ENCODE results near the gene AASDH. TPM values are rescaled to one million over a fixed set of nuclear protein-coding genes. Genes with fewer than 3 reads are reported as not detected.

Gene AASDH
- total RNA-seq = 9.4 and 12.2 TPM in 2 replicates

DNA sequence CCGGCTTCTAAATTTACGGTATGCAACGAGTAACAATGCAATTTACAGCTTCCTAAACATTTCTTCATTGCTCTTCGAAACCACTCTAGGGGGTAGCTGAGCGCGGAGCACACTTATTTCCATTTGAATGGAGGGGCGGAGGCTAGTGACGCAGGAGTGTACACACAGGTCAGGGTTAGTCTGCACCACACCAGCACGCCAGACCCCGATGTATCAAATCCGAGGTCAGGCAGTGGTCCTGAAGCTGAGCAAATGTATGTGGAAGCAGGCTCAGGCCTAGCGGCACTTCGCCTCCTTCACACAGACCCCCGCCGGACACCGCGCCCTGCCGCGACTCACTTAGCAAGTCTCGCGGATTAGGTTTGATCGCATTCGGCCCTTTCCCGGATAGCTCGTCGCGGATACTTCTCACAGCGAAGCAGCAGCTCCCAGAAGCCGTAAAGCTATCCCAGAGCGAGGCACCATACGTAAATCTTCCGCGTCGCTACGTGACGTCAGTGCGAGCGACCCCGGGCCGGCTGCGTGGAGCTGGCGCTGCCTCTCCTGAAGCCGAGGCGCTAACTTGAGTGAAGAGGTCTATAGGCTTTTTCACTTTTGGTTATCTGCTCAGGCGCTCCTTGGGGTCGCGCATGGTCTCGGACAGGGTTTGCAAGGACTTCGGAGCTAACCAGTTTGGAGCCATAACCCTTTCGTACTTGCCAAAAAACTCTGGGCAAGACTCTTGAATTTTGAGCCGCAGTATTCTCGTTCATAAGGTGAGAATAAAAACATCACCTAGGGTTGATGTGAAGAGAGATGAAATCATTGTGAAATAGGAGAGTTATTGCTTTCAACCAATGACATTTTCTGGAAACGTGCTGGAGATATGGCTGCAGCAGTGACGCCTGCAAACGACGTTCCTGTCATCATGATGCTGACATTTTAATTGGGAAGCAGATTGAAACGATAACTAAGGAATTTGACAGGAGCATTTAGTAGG is at the start of gene AASDH:
Gene AASDH, minus strand, starts transcription at position 469 of the 979 bp plus-strand sequence. CDS start 3,192 bp downstream, outside the sequence.
- intact Hi-C loops (cut with micrococcal nuclease) = loop anchor here (1.0 to 5.0 kb wide), 9 partner anchors 48 to 840 kb away; partner anchors contain the start of genes CEP135, CLOCK, EXOC1 and POLR2B

- intact Hi-C loops (cut with micrococcal nuclease) = loop anchor here (1.0 to 5.0 kb wide), 9 partner anchors 10 to 1038 kb away; partner anchors contain the start of genes AASDH, CEP135, EXOC1 and REST
Measured at GRCh38 chr4:56435140-56435926, 48.0 kb upstream of the AASDH start, which contains the start of gene PPAT. Gene PPAT, minus strand, starts transcription at chr4:56435615. Its CDS starts 138 bp downstream, at chr4:56435477.

GRCh38 chr4:56434599-56435139 is 47.4 kb upstream of the AASDH start:
- intact Hi-C loops (cut with micrococcal nuclease) = loop anchor here (1.0 to 5.0 kb wide), 9 partner anchors 9 to 1037 kb away; partner anchors contain the start of genes AASDH, CEP135, EXOC1 and REST

GRCh38 chr4:56433280-56433679 is 46.0 kb upstream of the AASDH start:
- intact Hi-C loops (cut with micrococcal nuclease) = no loop called here

GRCh38 chr4:56430203-56430602 is 42.9 kb upstream of the AASDH start:
- intact Hi-C loops (cut with micrococcal nuclease) = no loop called here

- intact Hi-C loops (cut with micrococcal nuclease) = no loop called here
Measured at GRCh38 chr4:56427179-56427578, 39.9 kb upstream of the AASDH start.

DNA sequence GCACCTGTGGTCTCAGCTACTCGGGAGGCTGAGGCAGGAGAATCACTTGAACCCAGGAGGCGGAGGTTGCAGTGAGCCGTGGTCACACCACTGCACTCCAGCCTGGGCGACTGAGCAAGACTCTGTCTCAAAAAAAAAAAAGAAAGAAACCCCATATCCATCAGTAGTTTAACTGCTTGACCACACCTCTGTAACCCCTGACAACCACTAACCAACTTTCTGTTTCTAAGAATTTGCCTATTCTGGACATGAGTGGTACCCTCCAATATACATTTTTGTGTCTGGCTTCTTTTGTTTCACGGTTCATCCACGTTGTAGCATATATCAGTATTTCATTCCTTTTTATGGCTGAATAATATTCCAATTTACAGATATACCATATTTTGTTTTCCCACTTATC is 39.0 kb upstream of the AASDH start:
- intact Hi-C loops (cut with micrococcal nuclease) = no loop called here

DNA sequence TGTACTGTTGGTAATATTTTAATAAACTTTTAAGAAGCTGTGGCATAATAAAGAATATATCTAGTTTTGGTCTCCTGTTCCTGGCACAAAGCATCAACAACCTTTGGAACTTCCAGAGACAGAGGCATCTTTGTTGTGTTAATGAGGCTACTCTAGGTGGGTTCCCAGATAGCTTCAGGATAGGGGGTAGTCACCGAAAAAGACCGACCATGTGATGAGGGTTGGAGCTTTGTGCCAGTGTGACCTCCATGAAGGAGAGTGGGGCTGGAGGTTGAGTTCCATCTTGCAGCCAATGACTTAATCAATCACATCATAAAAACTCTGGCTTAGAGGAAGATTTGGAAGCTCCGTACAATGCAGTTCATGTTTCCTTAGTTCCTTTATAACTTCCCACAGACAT is 38.2 kb upstream of the AASDH start:
- intact Hi-C loops (cut with micrococcal nuclease) = loop anchor here (1.0 kb wide), 4 partner anchors 10 to 411 kb away; partner anchors contain the start of gene PPAT

- intact Hi-C loops (cut with micrococcal nuclease) = loop anchor here (1.0 kb wide), 4 partner anchors 10 to 411 kb away; partner anchors contain the start of gene PPAT
Measured at GRCh38 chr4:56424697-56425514, 37.6 kb upstream of the AASDH start.

- intact Hi-C loops (cut with micrococcal nuclease) = no loop called here
Measured at GRCh38 chr4:56424176-56424575, 36.9 kb upstream of the AASDH start.

- intact Hi-C loops (cut with micrococcal nuclease) = no loop called here
Measured at GRCh38 chr4:56417396-56417795, 30.1 kb upstream of the AASDH start.

DNA sequence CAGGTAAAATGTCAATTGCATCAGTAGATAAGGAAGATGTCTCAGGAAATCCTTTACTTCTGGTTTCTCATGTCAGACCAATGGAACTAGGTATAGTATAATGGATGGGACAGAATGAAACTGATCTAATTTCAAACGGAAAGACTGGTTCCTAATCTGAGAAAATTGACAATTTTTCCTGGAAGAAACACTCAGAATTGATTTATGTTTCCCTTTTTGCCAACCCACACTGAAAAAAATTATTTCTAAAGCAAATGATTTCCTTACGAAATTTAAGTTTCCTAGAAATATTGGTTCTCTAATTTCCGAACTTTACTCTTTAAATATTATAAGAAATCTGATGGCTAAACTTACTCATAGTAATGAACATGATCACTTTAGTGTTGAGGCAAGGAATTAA is 29.1 kb upstream of the AASDH start:
- intact Hi-C loops (cut with micrococcal nuclease) = no loop called here

DNA sequence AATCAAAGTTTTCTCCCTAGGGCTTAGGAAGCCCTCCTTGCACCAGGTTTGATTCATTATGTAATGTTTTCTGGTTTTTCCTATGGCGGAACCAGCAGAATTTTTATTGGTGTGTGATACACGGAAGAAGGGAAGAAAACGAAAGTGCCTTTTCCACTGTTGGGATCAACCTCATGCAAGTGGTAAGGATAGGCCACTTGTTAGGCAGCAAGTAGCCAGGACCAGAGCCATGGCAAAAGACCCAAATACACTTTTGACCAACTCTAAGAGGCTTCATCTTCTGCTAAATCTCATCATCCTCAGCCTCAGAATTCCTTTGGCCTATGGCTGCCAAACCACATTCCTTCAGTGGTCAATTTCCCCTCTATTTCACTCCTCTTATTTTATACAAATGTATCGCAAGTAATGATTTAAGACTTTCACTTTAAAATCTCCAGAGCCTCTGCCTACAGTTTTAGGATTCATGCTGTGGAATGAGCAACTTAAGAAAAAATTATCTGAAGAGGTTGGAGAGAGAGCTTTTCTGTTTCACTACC is 26.9 kb upstream of the AASDH start:
- intact Hi-C loops (cut with micrococcal nuclease) = no loop called here

DNA sequence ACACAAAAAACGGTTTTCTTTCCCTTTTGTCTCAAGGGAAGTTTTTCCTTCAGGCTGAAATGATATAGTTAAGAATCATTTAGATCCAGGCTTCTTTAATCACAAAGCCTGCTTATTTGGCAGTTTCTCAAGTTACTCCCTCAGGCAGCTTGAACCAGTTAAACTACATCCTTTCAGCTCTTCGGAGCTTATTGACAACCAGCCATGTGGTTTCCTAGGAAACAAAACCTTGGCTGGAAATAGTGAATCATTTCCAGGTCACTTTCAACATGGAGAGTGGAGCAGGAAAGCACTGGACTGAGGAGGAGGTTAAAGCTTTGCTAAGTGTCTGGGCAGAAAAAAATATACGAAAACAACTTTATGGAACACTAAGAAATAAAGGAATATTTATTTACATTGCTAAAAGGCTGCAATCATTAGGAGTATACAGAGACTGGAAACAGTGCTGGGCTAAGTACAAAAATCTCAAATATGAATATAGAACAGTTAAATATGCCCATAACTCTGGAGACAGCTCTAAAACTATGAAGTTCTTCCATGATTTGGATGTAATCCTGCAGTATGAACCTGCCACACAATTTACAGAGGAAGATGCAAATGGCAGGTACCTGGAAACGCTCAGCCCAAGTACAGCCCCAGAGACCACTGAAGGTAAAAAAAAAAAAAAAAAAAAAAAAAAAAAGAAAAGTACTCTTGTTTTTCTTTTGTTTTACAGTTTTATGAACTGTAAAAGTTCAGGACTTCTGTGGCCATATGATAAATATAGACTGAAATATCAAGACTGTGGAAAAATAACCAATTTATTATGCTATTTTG is 23.2 kb upstream of the AASDH start:
- intact Hi-C loops (cut with micrococcal nuclease) = no loop called here

DNA sequence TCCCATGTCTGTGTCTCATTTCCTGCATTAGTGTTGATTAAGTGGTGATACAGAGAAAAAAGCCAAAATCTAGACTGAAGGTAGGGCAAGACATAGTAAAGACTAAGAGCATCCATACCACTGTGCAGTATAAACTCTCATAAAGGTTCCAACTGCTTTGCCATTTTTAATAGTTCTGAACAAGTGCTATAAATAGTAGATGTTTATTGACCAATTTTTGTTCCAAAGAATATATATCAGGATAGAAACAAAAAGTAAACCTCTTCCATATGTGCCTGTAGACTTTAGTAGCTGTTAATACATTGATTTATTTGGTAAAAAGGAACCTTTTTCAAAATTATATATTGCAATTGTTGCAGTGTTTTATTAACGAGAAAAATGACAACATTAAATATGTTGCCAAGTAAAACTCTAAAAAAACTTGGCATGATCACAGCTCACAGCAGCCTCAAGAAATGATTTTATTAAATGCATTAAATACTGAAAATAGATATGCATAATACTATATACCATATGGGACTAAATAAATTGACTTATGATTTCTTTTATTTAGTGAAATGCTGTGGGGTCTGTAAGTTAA is 22.3 kb upstream of the AASDH start:
- intact Hi-C loops (cut with micrococcal nuclease) = no loop called here

DNA sequence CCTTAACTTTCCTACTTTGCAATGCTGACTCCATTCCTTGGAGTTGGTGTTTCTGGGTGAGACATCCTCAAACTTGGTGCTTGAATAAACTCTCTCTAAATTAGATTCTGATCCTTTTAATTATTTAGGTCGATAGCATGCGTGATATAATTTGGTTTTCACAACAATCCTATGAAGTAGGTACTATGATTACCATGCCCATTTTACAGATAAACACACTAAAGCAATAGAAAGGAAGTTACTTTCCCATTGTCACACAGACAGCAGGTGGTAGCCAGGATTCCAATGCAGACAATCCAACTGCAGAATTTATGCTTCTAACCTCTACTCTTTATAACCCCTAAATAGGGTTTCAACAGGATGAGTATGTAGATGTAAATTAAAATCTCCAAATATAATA is 21.7 kb upstream of the AASDH start:
- intact Hi-C loops (cut with micrococcal nuclease) = no loop called here

GRCh38 chr4:56406151-56406550 is 18.9 kb upstream of the AASDH start:
- intact Hi-C loops (cut with micrococcal nuclease) = no loop called here

GRCh38 chr4:56405016-56405415 is 17.7 kb upstream of the AASDH start:
- intact Hi-C loops (cut with micrococcal nuclease) = no loop called here

GRCh38 chr4:56400560-56400959 is 13.3 kb upstream of the AASDH start:
- intact Hi-C loops (cut with micrococcal nuclease) = no loop called here

Data from T-helper 2 cell treated with Interferon-gamma antibody and Interleukin-4, amounts not matched to agents 100 ng/mL and 5 ng/mL, for 36 hours (primary cell).